Neural crest cell (in vitro differentiated cells): Measurements from ENCODE around the gene BAIAP2. TPM values are rescaled to one million over a fixed set of nuclear protein-coding genes. Genes with fewer than 3 reads are reported as not detected.

Source experiments
- DNase-seq: peaks from one replicate; pipeline ENCODE4 v3.0.0; 2021; ENCODE audit warnings: low read depth, mixed read lengths, low spot score
- H3K27ac Mint-ChIP-seq: one replicate; pipeline ENCODE4 v1.8.0; 2021; ENCODE audit warnings: mild to moderate bottlenecking, mixed read lengths; ENCODE audit not compliant: unreplicated experiment
- H3K27me3 Mint-ChIP-seq: 2 replicates; pipeline ENCODE4 v1.8.0; 2021; ENCODE audit warnings: low read depth, mild to moderate bottlenecking, mixed read lengths
- H3K36me3 Mint-ChIP-seq: 2 replicates; pipeline ENCODE4 v1.8.0; 2021; ENCODE audit warnings: low read depth, mild to moderate bottlenecking, mixed read lengths
- H3K4me1 Mint-ChIP-seq: 2 replicates; pipeline ENCODE4 v1.8.0; 2021; ENCODE audit warnings: mixed read lengths
- H3K4me3 Mint-ChIP-seq: one replicate; pipeline ENCODE4 v1.8.0; 2021; ENCODE audit warnings: mild to moderate bottlenecking, mixed read lengths
- H3K9me3 Mint-ChIP-seq: 2 replicates; pipeline ENCODE4 v1.8.0; 2021; ENCODE audit warnings: mixed read lengths
- CTCF ChIP-seq: fragments of 200-600 bp; sonication (generic); conservative IDR thresholded peaks from 2 replicates; pipeline ENCODE4 v1.5.0; 2021; ENCODE audit warnings: antibody characterized with exemption, mild to moderate bottlenecking
- total RNA-seq: library from RNA; stranded (reverse); gene quantifications from 2 replicates; pipeline ENCODE4 v1.2.1, GENCODE V29; 2021

Gene BAIAP2
- total RNA-seq, 1 donor from 2014 or later: 47.5 TPM

GRCh38 chr17:81035521-81036196, 708 bp downstream of the BAIAP2 start:
- peak overlapping the region; percentile 93 for H3K27ac Mint-ChIP-seq

GRCh38 chr17:81036197-81036941, 1.4 kb downstream of the BAIAP2 start:
- no peaks in the 10 kb centered on the region for H3K27me3 Mint-ChIP-seq
- H3K4me3 Mint-ChIP-seq: peak overlapping the region; percentile 97
- H3K27ac Mint-ChIP-seq: peak overlapping the region; percentile 30
- H3K9me3 Mint-ChIP-seq: no peaks in the 10 kb centered on the region
- H3K4me1 Mint-ChIP-seq: peaks cover 55% of the 10 kb centered on the region
- DNase-seq: no peak
- no peak for TF ChIP-seq CTCF
- no peaks in the 10 kb centered on the region for H3K36me3 Mint-ChIP-seq

More at GRCh38 chr17:81035521-81036196, 708 bp downstream of the BAIAP2 start:
- Mint-ChIP-seq H3K9me3 (no peaks in the 10 kb centered on the region), H3K4me3 (peak overlapping the region; percentile 97), H3K4me1 (peaks cover 56% of the 10 kb centered on the region), H3K36me3 (no peaks in the 10 kb centered on the region), H3K27me3 (no peaks in the 10 kb centered on the region)
- DNase-seq: no peak
- TF ChIP-seq CTCF: no peak

DNA sequence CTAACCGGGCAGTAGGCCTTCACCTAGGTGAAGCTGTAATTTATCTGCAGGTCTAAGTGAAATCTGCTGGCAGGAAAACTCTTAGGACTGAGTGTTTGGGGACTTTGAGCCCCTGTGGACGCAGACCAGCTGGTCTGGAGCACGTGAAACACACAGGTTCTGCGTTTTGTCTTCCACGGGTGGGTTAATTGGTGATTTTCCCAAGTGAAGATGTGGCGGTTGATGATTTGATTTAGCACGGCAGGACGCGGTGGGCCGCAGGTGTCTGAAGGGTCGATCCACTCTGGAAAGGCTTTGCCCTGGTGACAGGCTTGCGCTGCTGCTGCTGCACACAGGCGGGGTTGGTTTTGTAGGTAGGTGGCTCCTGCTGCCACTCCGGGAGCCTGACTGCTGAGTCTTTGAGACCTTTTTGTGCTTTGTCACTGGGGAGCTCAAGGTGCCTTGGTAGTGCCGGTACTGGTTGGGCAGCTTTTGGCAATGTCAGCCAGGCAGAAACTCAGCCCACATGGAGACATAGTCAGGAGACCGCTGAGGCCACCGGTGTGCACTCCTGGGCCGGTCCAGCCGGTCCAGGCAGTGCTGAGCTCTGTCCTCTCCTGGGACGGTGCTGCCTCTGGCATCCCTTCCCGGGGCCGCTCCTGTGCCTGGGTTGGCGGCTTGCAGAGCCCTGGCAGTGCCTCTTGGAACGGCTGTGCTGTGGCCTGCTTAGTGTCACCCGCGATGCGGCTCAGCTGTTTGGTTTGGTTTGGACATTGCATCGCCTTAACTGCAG, 2.3 kb downstream of the BAIAP2 start:
- Mint-ChIP-seq H3K27ac (no peak overlapping the region), H3K4me3 (peak overlapping the region; percentile 97), H3K4me1 (peaks cover 52% of the 10 kb centered on the region), H3K36me3 (no peaks in the 10 kb centered on the region), H3K27me3 (no peaks in the 10 kb centered on the region), H3K9me3 (no peaks in the 10 kb centered on the region)
- no peak for DNase-seq
- TF ChIP-seq CTCF: no peak

GRCh38 chr17:81037798-81038733, 3.1 kb downstream of the BAIAP2 start:
- Mint-ChIP-seq H3K4me3 (peak overlapping the region; percentile 97), H3K27me3 (no peaks in the 10 kb centered on the region), H3K4me1 (peaks cover 53% of the 10 kb centered on the region), H3K36me3 (no peaks in the 10 kb centered on the region), H3K27ac (peak overlapping the region; percentile 27), H3K9me3 (no peaks in the 10 kb centered on the region)
- TF ChIP-seq CTCF: no peak
- no peak for DNase-seq

GRCh38 chr17:81039096-81039495, 4.1 kb downstream of the BAIAP2 start:
- no peak for DNase-seq
- Mint-ChIP-seq H3K9me3 (no peaks in the 10 kb centered on the region), H3K27ac (no peak overlapping the region), H3K4me1 (peaks cover 51% of the 10 kb centered on the region), H3K4me3 (peak overlapping the region; percentile 71), H3K27me3 (no peaks in the 10 kb centered on the region), H3K36me3 (no peaks in the 10 kb centered on the region)
- no peak for TF ChIP-seq CTCF
